Measurements from ENCODE around the gene ESPNL. TPM values are rescaled to one million over a fixed set of nuclear protein-coding genes. Genes with fewer than 3 reads are reported as not detected.

ESPNL gene
- total RNA-seq, 1 experiment from 2014 or later = 0.85 TPM

DNA sequence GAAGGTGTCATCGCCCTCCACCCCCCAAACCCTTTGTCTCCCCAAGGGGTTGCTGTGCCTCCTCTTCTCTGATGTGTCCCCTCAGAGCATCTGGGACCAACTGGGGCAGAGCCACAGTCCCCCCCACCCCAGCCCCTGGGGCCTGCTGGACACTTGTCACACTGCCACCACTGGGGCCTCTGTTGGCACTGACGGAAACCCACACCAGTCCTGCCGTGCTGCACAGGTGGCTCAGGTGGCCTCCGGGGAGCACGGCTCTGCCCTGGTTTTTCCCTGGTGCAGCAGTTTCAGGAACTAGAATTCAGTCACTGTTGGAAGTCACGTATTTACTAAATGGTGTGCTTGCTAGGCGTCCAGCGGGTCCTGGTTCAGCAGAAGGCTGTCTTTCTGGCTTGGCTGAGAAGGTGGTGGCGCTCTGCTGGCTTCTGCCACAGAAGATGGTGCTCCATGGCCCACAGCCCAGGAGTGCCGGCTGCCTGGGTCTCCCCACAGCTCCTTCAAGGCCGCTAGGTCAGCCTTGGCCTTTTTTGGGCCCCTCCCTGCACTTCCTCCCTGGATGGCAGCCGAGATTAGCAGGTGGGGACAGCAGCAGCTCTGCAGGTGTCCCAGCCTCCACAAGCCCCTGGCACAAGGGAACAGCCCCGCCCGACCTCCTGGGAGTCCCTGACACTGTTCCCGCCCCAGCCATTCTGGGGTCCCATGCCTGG, 19.8 kb downstream of the ESPNL start:
- CTCF ChIA-PET = no interaction called here
- no peak overlapping the region for H3K4me3 ChIP-seq (ENCODE audit: low read depth in 2 of 2, low read length in 2 of 2)
- no peak overlapping the region for H3K27ac ChIP-seq (ENCODE audit: low read length)
- no peaks in the 10 kb centered on the region for H3K9me3 ChIP-seq (ENCODE audit: control insufficient read depth, insufficient read depth, low read depth, low read length)
- H3K4me1 ChIP-seq (ENCODE audit: control insufficient read depth, insufficient read depth, low read length) = no peaks in the 10 kb centered on the region
- in situ Hi-C loops (cut with HindIII; ENCODE audit: low pct_unique_long_range_greater_than_20kb, low sequenced_read_pairs) = no loop called here
- intact Hi-C loops (cut with micrococcal nuclease; ENCODE audit: unreplicated experiment) = no loop called here
- DNase-seq (ENCODE audit: low read depth, low spot score) (no peak), ATAC-seq (peak; percentile 31; the same call in 1 of the 2 replicates)
- POLR2A ChIA-PET = no interaction called here
- no peaks in the 10 kb centered on the region for H3K36me3 ChIP-seq (ENCODE audit: control insufficient read depth, insufficient read depth, low read length)
- BruUV-seq (replicated peaks) = no TSS peak
- H3K27me3 ChIP-seq (ENCODE audit: control insufficient read depth, insufficient read depth, low read length) = no peaks in the 10 kb centered on the region
- TF ChIP-seq, protein P1, sequence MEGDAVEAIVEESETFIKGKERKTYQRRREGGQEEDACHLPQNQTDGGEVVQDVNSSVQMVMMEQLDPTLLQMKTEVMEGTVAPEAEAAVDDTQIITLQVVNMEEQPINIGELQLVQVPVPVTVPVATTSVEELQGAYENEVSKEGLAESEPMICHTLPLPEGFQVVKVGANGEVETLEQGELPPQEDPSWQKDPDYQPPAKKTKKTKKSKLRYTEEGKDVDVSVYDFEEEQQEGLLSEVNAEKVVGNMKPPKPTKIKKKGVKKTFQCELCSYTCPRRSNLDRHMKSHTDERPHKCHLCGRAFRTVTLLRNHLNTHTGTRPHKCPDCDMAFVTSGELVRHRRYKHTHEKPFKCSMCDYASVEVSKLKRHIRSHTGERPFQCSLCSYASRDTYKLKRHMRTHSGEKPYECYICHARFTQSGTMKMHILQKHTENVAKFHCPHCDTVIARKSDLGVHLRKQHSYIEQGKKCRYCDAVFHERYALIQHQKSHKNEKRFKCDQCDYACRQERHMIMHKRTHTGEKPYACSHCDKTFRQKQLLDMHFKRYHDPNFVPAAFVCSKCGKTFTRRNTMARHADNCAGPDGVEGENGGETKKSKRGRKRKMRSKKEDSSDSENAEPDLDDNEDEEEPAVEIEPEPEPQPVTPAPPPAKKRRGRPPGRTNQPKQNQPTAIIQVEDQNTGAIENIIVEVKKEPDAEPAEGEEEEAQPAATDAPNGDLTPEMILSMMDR (IDR thresholded peaks at IDR 0.05) = no peak
- TF ChIP-seq, protein P2, sequence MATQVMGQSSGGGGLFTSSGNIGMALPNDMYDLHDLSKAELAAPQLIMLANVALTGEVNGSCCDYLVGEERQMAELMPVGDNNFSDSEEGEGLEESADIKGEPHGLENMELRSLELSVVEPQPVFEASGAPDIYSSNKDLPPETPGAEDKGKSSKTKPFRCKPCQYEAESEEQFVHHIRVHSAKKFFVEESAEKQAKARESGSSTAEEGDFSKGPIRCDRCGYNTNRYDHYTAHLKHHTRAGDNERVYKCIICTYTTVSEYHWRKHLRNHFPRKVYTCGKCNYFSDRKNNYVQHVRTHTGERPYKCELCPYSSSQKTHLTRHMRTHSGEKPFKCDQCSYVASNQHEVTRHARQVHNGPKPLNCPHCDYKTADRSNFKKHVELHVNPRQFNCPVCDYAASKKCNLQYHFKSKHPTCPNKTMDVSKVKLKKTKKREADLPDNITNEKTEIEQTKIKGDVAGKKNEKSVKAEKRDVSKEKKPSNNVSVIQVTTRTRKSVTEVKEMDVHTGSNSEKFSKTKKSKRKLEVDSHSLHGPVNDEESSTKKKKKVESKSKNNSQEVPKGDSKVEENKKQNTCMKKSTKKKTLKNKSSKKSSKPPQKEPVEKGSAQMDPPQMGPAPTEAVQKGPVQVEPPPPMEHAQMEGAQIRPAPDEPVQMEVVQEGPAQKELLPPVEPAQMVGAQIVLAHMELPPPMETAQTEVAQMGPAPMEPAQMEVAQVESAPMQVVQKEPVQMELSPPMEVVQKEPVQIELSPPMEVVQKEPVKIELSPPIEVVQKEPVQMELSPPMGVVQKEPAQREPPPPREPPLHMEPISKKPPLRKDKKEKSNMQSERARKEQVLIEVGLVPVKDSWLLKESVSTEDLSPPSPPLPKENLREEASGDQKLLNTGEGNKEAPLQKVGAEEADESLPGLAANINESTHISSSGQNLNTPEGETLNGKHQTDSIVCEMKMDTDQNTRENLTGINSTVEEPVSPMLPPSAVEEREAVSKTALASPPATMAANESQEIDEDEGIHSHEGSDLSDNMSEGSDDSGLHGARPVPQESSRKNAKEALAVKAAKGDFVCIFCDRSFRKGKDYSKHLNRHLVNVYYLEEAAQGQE (IDR thresholded peaks at IDR 0.05; ENCODE audit: insufficient read depth in 1 of 2, low read depth in 2 of 2, low read length in 1 of 2) = no peak
- no peak for TF ChIP-seq TCF7L2 (IDR thresholded peaks at IDR 0.05; ENCODE audit: low read depth, low read length)
- TF ChIP-seq POLR2AphosphoS5 (IDR thresholded peaks at IDR 0.05; ENCODE audit: low read depth, low read length) = no peak
- no peak for TF ChIP-seq SIN3A (IDR thresholded peaks at IDR 0.05; ENCODE audit: borderline replicate concordance, insufficient read depth, low read depth, low read length)

DNA sequence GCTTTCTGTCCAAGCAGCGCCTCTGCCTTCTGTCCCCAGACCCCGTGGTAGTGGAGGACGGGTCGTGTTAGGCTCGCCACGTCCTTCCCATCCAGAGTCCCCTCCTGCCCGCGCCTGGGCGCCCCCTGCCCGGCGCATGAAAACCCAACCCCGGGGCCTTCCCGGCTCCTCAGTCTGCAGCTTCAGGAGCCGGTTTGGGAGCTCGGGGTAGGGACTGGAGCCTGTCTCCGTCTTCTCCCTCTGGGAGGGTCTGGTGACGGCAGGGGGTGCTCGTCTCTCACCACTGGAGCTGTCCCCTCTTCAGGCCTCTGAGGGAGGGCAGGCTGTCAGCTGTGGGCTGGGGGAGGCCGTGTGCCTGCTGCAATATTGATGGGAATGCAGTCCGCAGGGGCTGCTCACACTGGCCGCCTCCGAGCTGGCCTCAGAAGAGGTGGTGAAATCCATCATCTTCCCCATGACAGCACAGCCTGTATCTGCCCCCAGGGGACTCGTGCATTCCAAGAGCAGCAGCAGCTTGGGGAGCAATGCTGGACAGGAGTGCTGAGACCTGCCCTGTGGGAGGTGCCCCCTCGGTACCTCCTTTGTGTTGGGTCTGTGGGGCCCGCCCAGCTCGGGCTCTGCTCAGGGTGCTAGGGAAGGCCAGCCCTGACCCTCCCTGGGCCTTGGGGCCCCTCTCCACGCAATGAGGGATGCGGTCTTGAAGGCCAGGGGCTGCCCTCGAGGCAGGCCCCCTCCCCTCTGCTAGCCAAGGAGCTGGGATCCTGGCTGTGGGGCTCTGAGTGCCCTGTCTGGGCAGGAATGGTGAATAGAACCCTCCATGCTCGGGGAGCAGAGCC, 20.5 kb downstream of the ESPNL start:
- DNase-seq (ENCODE audit: low read depth, low spot score) (no peak), ATAC-seq (0 out of 2 replicates have a peak, but pooled peaks have one; percentile 24)
- BruUV-seq (replicated peaks) = no TSS peak
- H3K36me3 ChIP-seq (ENCODE audit: control insufficient read depth, insufficient read depth, low read length) = no peaks in the 10 kb centered on the region
- no peaks in the 10 kb centered on the region for H3K9me3 ChIP-seq (ENCODE audit: control insufficient read depth, insufficient read depth, low read depth, low read length)
- no peaks in the 10 kb centered on the region for H3K4me1 ChIP-seq (ENCODE audit: control insufficient read depth, insufficient read depth, low read length)
- H3K27me3 ChIP-seq (ENCODE audit: control insufficient read depth, insufficient read depth, low read length) = no peaks in the 10 kb centered on the region
- ChIA-PET POLR2A (no interaction called here), CTCF (no interaction called here)
- intact Hi-C loops (cut with micrococcal nuclease; ENCODE audit: unreplicated experiment) (no loop called here), in situ Hi-C loops (cut with HindIII; ENCODE audit: low pct_unique_long_range_greater_than_20kb, low sequenced_read_pairs) (no loop called here)
- no peak for TF ChIP-seq TCF7L2 (IDR thresholded peaks at IDR 0.05; ENCODE audit: low read depth, low read length)
- no peak overlapping the region for H3K27ac ChIP-seq (ENCODE audit: low read length)
- H3K4me3 ChIP-seq (ENCODE audit: low read depth in 2 of 2, low read length in 2 of 2) = no peak overlapping the region

Data from Panc1 (cell line).